Effector memory CD8-positive, alpha-beta T cell (primary cell): ENCODE measurements around the gene EPN3.

Experiments
- ATAC-seq: fragments of 150-1000 bp; cut with Tn5 transposase; replicated peaks from 2 replicates; pipeline ENCODE4 v1.10.0; 2021; ENCODE audit warnings: mild to moderate bottlenecking, moderate library complexity
- DNase-seq, 3 experiments: peaks; one replicate each; pipeline ENCODE4 v3.0.0; 2021
- H3K27ac Mint-ChIP-seq, 2 donors: one replicate each; pipeline ENCODE4 v1.8.0; 2022; ENCODE audit warnings: mild to moderate bottlenecking in 2 of 2, mixed read lengths in 2 of 2, moderate library complexity in 2 of 2
- H3K27me3 Mint-ChIP-seq, 2 donors: one replicate each; pipeline ENCODE4 v1.8.0; 2022; ENCODE audit warnings: mixed read lengths in 2 of 2
- H3K36me3 Mint-ChIP-seq: one replicate; pipeline ENCODE4 v1.8.0; 2022; ENCODE audit warnings: mild to moderate bottlenecking, moderate library complexity, mixed read lengths; ENCODE audit not compliant: insufficient read depth
- H3K4me1 Mint-ChIP-seq, 2 donors: one replicate each; pipeline ENCODE4 v1.8.0; 2022; ENCODE audit warnings: low read depth in 2 of 2, mixed read lengths in 2 of 2
- H3K4me3 Mint-ChIP-seq, 2 donors: one replicate each; pipeline ENCODE4 v1.8.0; 2022; ENCODE audit warnings: mild to moderate bottlenecking in 2 of 2, mixed read lengths in 2 of 2, moderate library complexity in 2 of 2
- H3K9me3 Mint-ChIP-seq, 2 donors: one replicate each; pipeline ENCODE4 v1.8.0; 2022; ENCODE audit warnings: mixed read lengths in 2 of 2

The EPN3 gene

GRCh38 chr17:50533720-50534148 is 1.2 kb downstream of the EPN3 start:
- Mint-ChIP-seq H3K9me3 (no peaks in the 10 kb centered on the region), H3K4me3 (peak overlapping the region; percentile 6 to 61), H3K4me1 (peaks cover 12 to 18% of the 10 kb centered on the region in 2 donors), H3K27me3 (peaks cover 70 to 83% of the 10 kb centered on the region in 2 donors), H3K27ac (no peak overlapping the region), H3K36me3 (no peaks in the 10 kb centered on the region)
- ATAC-seq (no peak), DNase-seq (no peak)

GRCh38 chr17:50534222-50534978 is 1.9 kb downstream of the EPN3 start:
- ATAC-seq (peak; percentile 42), DNase-seq (no peak)
- Mint-ChIP-seq H3K36me3 (no peaks in the 10 kb centered on the region), H3K27ac (no peak overlapping the region), H3K4me1 (peaks cover 12 to 18% of the 10 kb centered on the region in 2 donors), H3K9me3 (no peaks in the 10 kb centered on the region), H3K27me3 (peaks cover 64 to 76% of the 10 kb centered on the region in 2 donors), H3K4me3 (peak overlapping the region in 1 of 2 donors; percentile 6)

- H3K27ac Mint-ChIP-seq = no peak overlapping the region
- H3K9me3 Mint-ChIP-seq = no peaks in the 10 kb centered on the region
- H3K27me3 Mint-ChIP-seq = peaks cover 58 to 71% of the 10 kb centered on the region in 2 donors
Measured at GRCh38 chr17:50534979-50535326, 2.4 kb downstream of the EPN3 start.

GRCh38 chr17:50535407-50535806 is 2.9 kb downstream of the EPN3 start:
- Mint-ChIP-seq H3K27ac (no peak overlapping the region), H3K27me3 (peaks cover 54 to 66% of the 10 kb centered on the region in 2 donors), H3K4me1 (peaks cover 12 to 18% of the 10 kb centered on the region in 2 donors), H3K36me3 (no peaks in the 10 kb centered on the region), H3K9me3 (no peaks in the 10 kb centered on the region), H3K4me3 (no peak overlapping the region)
- DNase-seq (no peak), ATAC-seq (no peak)

More at GRCh38 chr17:50534979-50535326, 2.4 kb downstream of the EPN3 start:
- Mint-ChIP-seq H3K4me3 (no peak overlapping the region), H3K36me3 (no peaks in the 10 kb centered on the region), H3K4me1 (peaks cover 12 to 18% of the 10 kb centered on the region in 2 donors)
- DNase-seq (no peak), ATAC-seq (no peak)

GRCh38 chr17:50536683-50537646 is 4.4 kb downstream of the EPN3 start:
- Mint-ChIP-seq H3K4me3 (no peak overlapping the region), H3K36me3 (no peaks in the 10 kb centered on the region), H3K4me1 (peaks cover 19 to 24% of the 10 kb centered on the region in 2 donors), H3K27ac (no peak overlapping the region), H3K27me3 (peaks cover 38 to 51% of the 10 kb centered on the region in 2 donors), H3K9me3 (no peaks in the 10 kb centered on the region)
- ATAC-seq (no peak), DNase-seq (no peak)

- Mint-ChIP-seq H3K36me3 (no peaks in the 10 kb centered on the region), H3K4me3 (no peak overlapping the region), H3K9me3 (no peaks in the 10 kb centered on the region), H3K4me1 (peaks cover 18 to 19% of the 10 kb centered on the region in 2 donors), H3K27ac (no peak overlapping the region), H3K27me3 (peaks cover 36 to 41% of the 10 kb centered on the region in 2 donors)
- ATAC-seq (no peak), DNase-seq (no peak)
Measured at GRCh38 chr17:50537721-50538548, 5.4 kb downstream of the EPN3 start.

GRCh38 chr17:50538549-50539410 is 6.2 kb downstream of the EPN3 start:
- ATAC-seq (no peak), DNase-seq (no peak)
- peaks cover 27 to 34% of the 10 kb centered on the region in 2 donors for H3K27me3 Mint-ChIP-seq
- H3K27ac Mint-ChIP-seq = no peak overlapping the region
- H3K36me3 Mint-ChIP-seq = no peaks in the 10 kb centered on the region
- H3K4me3 Mint-ChIP-seq = no peak overlapping the region
- H3K4me1 Mint-ChIP-seq = peaks cover 11% of the 10 kb centered on the region in 2 donors
- H3K9me3 Mint-ChIP-seq = no peaks in the 10 kb centered on the region

- Mint-ChIP-seq H3K36me3 (peaks cover 3% of the 10 kb centered on the region), H3K27me3 (peaks cover 23 to 34% of the 10 kb centered on the region in 2 donors), H3K4me1 (peaks cover 11 to 13% of the 10 kb centered on the region in 2 donors), H3K9me3 (no peaks in the 10 kb centered on the region), H3K4me3 (no peak overlapping the region), H3K27ac (peak overlapping the region in 1 of 2 donors; percentile 15)
- no peak for ATAC-seq
- no peak for DNase-seq
Measured at GRCh38 chr17:50539762-50540559, 7.4 kb downstream of the EPN3 start.

GRCh38 chr17:50540560-50541401 is 8.2 kb downstream of the EPN3 start:
- no peak for DNase-seq
- Mint-ChIP-seq H3K4me1 (peaks cover 11 to 13% of the 10 kb centered on the region in 2 donors), H3K27me3 (peaks cover 15 to 27% of the 10 kb centered on the region in 2 donors), H3K36me3 (peaks cover 3% of the 10 kb centered on the region), H3K9me3 (no peaks in the 10 kb centered on the region), H3K4me3 (peak overlapping the region; percentile 53 to 88), H3K27ac (peak overlapping the region in 1 of 2 donors; percentile 93)
- ATAC-seq = no peak

GRCh38 chr17:50541402-50541715 is 8.8 kb downstream of the EPN3 start:
- Mint-ChIP-seq H3K9me3 (no peaks in the 10 kb centered on the region), H3K4me3 (peak overlapping the region; percentile 86 to 88), H3K36me3 (peaks cover 3% of the 10 kb centered on the region), H3K27ac (peak overlapping the region in 1 of 2 donors; percentile 93), H3K4me1 (peaks cover 13% of the 10 kb centered on the region in 2 donors), H3K27me3 (peaks cover 9 to 22% of the 10 kb centered on the region in 2 donors)
- DNase-seq (no peak), ATAC-seq (no peak)
